HG03378 (cell line): ENCODE data around the gene PLCB3.
"Not testable (repeated sequence)": the region's sequence is repeated elsewhere in the genome, so short reads cannot be mapped to it uniquely, and the experiment has no call there.

Experiments used
- ATAC-seq: cut with Tn5 transposase; IDR thresholded peaks from one replicate; pipeline ENCODE4 v1.9.1; 2021; ENCODE audit warnings: mild to moderate bottlenecking, moderate library complexity; ENCODE audit not compliant: unreplicated experiment

Gene PLCB3

DNA sequence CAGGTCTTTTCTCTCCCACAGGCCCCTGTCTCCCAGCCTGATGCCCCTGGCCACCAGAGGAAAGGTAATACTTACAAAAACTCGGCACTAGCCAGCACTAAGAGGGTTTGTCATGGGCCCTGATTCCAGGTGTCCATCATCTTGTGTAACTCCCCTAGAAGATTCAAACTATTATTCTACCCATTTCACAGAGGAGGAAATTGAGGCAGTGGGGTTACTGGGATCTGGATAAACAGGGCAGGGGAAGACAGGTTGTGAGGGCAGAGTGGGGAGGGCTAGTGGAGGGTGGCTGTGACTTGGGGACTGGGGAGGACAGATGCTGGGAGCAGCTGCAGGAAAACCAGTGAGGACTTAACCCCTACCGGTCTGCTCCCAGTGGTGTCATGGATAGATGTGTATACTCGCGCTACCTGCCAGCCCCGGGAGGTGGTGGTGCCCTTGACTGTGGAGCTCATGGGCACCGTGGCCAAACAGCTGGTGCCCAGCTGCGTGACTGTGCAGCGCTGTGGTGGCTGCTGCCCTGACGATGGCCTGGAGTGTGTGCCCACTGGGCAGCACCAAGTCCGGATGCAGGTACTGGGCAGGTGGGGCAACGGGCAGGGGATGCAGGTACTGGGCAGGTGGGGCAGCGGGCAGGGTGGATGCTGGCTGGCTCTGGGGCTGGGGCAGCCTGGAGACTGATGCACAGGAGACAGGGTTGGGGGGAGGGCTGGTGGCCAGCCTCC is 15.7 kb upstream of the PLCB3 start:
- no peak for ATAC-seq

DNA sequence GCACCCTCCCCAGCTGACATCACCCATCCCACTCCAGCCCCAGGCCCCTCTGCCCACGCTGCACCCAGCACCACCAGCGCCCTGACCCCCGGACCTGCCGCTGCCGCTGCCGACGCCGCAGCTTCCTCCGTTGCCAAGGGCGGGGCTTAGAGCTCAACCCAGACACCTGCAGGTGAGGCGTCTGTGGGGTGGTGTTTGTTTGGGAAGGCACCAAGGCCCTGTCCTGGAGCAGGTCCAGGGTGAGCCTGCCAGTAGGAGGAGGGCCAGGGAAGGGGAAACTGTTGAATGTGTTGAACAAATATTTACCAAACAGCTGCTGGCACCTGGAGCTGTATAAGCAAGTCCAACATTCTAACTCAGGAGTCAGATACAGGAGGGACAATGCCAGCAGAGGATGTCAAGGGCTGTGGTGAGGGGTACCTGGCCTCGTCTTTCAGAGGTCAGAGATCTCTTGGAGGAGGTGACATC is 13.8 kb upstream of the PLCB3 start:
- no peak for ATAC-seq

DNA sequence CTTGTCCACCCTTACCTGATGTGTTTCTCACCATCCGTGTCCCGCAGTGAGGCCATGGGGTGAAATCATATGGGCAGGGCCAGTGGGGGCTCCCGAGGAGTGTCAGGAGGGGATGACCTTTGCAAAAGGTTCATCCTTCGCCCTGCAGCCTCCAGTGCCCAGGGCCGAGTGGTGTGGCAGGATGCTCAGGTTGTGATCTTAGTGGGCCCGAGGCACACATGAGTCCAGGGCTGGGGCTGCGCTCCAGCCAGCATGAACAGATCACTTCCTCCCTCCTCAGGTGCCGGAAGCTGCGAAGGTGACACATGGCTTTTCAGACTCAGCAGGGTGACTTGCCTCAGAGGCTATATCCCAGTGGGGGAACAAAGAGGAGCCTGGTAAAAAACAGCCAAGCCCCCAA is 13.3 kb upstream of the PLCB3 start:
- no peak for ATAC-seq

DNA sequence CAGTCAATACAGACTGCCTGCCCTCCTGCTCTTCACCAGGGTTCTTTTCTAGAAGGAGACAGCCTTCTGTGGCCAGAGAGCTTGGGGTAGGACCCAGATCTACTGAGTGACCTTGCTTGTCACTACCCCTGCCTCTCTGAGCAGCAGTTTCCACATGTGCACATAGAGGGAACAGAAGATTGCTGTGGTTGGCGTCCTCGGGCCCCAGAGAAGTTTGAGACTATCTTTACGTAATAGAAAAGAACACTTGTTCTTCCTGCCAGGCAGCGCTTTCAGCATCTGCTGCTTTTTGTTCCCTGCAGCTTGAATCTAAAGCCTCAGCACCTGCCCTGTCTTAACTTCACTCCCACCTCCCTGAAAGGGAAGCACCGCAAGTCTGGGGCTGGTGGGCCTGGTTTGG is 12.3 kb upstream of the PLCB3 start:
- ATAC-seq = no peak

DNA sequence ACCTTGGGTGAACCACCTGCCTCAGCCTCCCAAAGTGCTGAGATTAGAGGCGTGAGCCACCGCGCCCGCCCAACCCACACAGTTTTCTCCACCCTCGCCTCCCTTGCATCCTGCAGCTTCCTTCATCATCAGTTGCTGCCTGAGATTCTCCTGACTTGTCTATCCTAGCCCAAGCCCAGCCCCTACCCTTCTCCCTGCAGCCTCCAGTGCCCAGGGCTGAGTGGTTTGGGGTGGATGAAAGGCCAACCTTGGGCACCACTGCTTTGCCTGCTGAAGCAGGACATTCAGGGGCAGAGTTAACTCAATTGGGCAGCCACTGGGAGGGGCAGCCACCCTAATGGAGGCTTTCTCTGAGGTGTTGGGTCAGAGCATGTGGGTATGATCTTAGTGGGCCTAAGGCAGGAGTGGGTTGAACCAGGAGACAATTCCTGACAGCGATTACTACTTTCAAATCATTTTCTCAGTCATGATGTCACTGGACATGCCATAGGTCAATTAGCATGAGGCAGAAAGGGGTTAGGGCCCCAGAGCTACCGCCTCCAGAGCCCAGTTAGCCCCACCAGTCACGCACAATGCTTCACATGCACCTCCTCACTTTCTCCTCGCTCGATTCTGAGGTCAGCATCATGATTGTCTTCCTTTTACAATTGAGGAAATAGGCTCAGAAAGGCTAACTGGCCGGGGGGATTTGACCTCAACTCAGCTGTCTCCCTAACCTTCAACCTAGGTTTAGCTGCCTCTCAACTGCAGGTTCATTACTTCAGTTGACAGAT is 11.5 kb upstream of the PLCB3 start:
- ATAC-seq = peak; percentile 8

DNA sequence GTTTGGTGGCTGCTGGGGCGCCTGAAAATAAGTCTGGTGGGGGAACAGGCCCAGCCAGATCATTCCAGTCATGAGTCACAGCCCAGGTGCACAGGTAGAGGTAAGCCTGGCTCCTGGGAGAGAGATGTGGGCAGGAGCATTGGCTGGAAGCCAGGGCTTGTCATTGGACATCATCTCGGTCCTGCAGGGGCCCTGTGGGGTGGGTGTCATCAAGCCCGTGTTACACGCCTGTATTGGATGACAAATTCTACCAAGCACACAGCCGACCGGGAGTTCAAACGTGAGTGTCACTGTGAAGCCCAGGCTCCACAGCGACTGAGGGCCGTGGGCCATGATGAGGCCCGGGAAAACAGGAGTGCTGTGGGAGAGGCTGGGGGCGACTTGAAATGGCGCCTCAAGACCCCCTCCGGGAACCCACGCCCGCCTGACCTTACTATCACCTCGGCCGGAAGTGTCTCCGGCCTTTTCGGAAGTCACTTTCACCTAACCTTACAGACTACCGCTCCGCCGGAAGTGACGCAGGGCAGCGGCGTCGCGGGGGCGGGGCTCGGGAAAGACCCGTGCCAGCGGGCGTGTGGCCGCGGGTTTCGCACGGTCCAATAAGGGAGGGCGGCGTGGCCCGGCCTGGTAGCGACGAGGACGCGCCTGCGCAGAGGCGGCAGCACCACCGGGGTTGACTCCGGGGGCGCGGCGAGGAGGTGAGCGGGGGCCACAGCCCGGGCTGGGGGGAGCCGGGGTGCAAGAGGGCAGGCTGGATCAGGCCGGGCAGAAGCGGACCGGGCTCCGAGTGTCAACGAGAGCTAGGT is 10.7 kb upstream of the PLCB3 start, which contains the start of gene FKBP2:
TSS of gene FKBP2 (plus strand) at position 661 of the 806 bp plus-strand sequence. CDS start 1,293 bp downstream, outside the sequence.
- peak; percentile 38 for ATAC-seq

DNA sequence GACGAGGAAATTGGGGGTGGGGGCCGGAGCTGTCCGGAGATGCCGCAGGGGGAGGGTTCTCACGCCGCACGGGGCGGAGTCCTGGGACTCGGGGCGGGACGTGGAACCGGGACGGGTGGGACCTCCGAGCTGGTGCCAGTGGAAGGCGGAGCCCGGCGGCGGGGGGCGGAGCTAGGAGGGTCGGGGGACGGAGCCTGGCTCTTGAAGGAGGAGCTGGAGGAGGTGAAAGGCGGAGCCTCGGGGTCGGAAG is 10.2 kb upstream of the PLCB3 start:
- peak; percentile 51 for ATAC-seq

DNA sequence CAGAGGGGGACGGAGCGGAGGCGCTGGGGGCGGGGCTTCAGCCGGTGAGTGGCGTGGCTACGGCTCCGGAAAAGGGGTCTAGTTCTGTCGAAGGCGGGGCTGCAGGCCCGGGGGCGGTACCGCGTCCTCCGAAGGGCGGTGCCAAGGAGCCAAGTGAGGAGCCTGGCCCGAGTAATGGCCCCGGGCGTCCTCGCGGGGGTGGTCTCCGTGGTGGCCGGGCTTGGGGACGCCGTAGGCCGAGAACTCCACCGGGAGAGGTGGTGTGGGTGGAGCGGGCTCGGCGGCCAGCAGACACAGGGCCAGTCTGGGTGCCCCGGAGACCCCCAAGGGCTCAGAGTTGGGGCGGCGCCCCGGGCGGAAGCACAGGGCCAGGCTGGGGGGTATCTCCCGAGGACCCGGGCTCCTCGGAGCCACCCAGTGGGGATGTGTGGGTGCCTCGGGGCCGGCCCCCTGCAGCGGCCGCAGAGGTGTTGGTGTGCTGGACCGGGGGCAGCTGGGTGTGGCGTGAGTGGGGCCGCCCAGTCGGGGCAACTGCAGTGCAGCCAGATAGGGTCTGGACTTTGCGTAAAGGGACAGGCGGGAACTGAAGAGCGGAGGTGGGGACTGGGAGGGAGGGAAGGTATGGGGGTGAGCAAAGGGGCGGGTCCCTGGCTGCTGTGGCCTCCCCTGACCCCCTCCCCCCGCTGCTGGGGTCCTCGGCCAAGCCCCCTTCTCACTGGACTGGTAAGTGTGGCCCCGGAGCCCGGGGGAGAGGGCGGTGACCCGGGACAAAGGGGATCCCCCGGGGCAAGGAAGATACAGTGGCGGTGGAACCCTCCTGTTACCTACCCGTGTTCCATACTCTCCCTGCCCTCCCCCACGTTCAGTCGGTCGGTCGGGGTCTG is 9.6 kb upstream of the PLCB3 start:
- peak; percentile 5 for ATAC-seq

DNA sequence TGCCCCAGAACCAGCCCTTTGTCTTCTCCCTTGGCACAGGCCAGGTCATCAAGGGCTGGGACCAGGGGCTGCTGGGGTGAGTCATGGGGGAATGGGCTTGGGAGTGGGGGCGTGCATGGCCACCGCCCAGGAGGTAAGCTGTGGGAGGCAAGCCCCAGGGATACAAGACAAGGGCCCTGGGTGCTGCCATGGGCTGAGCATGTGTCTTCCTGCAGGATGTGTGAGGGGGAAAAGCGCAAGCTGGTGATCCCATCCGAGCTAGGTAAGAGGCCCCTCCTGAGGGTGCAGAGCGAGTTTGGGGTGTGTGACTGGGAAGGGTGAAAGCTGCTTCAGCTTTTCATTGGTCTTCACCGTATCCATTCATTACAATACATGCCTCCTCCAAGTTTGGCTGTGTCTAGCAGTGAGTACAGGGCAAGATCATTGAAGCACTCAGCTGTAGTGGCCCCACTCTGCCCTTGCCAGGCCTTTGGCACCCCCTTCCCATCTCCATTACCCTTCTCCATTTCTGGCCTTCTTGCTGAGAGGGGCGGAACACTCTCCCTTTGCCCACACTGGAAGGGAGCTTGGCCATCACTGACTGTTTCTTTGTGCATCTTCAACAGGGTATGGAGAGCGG is 8.0 kb upstream of the PLCB3 start:
- no peak for ATAC-seq

DNA sequence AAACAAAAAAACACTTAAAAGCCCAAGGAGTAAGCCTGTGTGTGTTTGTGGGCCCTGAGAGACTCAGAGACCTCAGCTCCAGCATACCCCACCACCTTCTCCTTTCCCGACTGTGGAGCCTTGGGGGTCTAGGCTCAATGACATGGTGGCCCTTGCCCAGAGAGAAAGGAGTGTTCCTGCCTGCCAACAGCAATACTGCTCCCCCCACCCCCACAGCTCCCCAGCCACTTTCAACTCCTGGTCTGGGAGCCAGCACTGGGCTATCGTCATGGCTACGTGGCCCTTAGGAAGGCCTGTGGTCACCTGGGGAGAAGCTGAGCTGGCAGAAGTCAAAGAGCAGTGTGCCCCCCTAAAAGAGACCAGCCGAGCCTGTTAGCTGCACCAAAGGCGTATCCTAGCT is 7.2 kb upstream of the PLCB3 start:
- no peak for ATAC-seq

DNA sequence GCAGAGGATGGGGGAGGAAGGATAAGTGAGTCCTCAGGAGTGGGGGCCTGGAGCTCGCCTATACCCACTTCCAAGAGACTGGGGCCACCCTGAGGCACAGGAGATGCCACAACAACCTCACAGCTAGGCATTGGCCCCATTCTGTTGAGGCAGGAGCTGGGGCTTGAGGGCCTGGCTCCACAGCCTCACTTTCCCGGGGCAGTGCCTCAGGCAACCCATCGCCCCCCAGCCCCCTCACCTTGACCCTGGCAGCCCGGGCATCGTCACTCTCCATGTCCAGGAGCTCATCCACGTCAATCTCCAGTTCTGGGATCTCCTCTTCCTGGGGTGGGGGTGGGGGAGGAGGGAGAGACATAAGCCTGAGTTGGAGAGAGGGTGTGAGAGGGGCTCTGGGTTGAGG is 6.4 kb upstream of the PLCB3 start:
- ATAC-seq = no peak

DNA sequence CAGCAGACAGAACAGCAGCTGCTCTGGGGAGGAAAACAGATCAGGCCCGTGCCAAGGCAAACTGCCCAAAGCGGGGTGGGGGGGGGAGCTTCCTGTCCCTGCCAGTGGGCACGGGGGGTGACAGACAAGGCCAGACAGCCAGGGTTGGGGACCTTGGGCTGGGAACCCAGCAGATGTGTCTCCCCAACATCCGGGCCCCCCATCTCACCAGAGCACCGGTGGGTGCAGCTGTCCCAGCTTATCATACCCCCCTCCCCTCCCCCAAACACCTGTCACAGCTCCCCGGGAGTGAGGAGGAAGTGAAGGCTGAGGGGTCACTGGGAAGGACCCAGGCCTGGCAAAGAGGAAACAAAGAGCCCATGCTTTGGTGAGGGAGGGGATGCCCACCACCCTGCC is 5.9 kb upstream of the PLCB3 start:
- ATAC-seq = no peak

DNA sequence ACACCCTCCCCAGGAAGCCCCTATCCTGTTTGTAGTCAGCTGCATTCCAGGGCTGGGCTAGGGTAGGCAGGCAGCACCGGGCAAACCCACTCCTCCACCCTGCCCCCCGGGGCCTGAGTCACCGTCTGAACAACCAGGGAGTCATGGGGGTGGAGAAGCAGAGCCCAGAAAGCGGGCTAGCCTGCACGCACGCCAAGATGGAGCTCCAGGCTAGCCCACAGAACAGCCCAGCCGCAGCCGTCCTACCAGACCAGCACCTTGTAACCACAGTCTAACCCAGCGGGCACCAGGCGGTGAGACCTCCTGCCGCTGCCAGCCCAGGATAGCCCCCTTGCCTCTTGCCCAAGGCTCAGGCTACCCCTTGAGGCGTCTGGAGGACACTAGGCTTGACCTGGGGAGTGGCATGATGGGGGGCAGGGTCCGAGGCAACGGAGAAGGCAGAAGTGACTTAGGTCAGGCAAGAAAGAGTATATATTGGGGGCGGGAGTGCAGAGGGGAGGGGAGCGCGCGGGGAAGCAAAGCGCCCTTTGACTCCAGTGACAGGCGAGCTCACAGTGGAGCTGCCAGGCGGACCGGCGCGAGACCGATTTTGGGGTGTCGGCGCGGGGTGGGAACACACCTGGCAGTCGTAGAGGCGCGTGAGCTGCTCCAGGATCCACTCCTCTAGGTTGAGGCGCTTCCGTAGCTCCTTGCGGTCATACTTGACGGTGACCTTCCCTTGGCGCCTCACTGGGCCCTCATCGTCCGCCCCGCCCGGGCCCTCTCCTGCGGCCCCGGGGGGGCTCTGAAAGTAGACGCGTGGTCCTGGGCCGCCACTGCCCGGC is 5.3 kb upstream of the PLCB3 start:
- no peak for ATAC-seq

DNA sequence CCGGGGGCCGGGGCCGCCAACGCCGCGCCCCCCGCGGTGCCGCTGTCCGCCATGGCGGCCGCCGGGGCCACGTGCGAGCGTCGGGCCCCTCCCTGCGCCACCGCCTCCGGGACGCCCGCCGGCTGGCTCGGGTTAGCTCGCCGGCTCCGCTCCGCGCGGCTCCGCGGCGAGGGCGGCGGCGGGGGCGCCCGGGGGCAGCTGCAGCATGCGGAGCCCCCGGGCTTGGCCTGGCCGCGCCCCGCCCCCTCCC is 4.8 kb upstream of the PLCB3 start:
- not testable (repeated sequence) for ATAC-seq

DNA sequence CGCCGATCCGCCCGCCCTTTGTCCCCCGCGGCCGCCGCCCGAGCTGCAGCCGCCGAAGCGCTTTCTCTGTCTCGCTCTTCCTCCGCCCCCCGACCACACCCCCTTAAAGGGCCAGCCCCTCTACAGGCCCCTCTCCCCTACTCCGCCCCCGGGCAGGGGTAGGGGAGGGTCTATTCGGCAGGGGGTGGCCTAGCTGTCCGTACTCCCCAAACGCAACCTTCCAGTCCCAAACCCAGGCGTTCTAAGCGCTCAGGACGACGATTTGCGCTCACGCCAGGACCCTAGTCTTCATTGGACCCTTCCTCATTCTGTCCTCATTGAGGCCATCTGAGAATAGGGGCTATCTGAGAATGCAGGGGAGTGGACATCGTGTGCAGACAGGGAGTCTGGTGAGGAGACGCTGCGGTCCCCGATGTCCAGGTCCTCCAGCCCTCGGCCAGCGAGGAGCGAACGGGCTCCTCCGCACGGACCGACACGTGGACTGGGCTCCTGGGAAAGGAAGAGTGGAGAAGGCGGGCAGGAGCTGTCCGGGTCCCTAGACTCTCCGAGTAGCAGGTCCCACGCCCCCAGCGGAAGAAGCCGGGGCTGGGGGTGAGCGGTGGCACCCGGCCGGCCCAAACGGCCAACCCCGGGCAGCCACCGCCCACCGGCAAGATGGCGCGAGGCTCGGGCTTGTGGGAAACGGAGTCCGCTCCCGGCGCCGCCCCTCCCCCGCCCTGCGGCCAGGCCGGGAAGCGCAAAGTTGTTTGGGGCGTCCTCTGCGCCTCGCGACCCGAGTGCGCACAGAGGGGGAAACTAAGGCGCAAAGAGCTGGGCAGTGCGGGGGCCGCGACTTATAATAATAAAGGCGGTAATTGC is 4.2 kb upstream of the PLCB3 start, which contains the start of gene PPP1R14B:
TSS of gene PPP1R14B (minus strand) at position 73 of the 858 bp plus-strand sequence. CDS start 270 bp downstream, outside the sequence.
- ATAC-seq = no peak

DNA sequence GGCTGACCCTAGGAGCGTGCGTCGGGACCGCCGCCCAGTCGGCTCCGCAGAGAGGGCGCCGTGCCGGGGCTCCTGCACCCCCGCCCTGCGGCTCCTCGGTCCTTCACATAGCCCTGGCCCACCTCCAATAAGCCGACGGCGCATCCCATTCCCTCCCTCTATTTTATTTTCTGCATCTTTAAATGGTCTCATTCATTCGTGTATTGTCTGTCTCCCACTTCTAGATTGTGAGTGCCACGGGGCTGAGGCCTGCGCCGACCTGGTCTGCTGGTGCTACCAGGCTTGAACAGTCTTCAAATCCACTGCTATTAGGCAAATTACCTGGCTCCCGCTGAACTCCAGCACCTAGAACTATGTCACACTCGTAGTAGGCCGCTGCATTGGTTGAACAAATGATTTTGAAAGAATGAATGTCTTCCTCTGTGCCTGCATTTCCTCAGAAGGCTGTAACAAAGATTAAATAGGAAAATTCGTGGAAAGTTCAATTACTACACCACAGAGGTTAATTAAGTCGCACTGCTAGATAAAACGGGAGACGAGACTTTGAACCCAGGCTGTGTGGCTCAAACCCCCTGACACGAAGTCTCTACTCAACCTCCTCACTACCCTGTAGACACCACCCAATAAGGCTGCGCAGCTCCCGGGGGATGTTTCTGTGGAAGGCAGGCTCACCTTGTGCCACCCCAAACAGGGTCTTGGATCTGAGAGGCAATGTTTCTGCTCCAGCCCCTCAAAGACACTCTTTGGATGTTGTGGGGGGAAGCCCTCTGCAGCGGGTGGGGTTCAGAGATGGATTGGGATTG is 3.4 kb upstream of the PLCB3 start:
- ATAC-seq = no peak

DNA sequence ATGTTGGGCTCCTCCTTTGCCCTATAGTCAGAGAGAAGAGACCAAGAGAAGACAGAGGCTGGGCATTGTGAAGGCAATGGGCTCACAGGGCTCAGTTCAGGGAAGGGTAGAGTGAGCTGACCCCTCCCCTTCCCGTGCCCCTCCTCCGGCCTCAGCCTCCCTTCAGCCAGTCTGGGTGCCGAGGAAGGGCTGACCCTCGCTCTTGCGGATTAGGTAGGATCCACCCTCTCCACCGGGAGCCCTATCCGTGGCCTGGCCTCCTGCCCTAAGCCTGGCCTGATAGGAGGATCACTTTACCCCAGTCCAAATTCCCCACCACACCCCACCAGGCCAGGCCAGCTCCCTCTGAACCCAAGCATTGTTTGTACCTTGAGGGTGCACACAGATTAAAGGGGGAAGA is 2.8 kb upstream of the PLCB3 start:
- no peak for ATAC-seq

DNA sequence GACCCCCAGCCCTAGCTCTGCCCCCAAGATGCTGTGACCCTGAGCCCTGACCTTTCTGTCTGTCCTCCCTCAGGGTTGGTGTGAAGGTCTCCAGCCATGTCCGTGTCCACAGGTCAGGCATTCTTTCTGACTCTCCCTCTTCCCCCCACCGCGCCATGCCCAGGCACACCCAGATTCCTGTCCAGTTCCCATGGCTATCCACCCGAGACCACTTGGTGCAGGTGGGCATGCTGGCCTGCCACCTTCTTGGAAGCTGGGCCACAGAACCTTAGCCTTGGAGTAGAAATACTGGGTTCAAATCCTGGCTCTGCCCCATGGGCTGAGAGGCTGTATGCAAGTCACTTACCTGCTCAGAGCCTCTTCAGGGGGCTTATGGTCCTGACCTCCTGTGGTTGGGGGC is 2.3 kb upstream of the PLCB3 start:
- no peak for ATAC-seq
